A204.1 (cell line): ENCODE data around the gene MARCHF10.

Experiments
- FAIRE-seq: peaks from 2 replicates; lab custom pipeline; 2012; peaks lifted over from hg19 to GRCh38; lab: Jason Lieb, UNC

The MARCHF10 gene

DNA sequence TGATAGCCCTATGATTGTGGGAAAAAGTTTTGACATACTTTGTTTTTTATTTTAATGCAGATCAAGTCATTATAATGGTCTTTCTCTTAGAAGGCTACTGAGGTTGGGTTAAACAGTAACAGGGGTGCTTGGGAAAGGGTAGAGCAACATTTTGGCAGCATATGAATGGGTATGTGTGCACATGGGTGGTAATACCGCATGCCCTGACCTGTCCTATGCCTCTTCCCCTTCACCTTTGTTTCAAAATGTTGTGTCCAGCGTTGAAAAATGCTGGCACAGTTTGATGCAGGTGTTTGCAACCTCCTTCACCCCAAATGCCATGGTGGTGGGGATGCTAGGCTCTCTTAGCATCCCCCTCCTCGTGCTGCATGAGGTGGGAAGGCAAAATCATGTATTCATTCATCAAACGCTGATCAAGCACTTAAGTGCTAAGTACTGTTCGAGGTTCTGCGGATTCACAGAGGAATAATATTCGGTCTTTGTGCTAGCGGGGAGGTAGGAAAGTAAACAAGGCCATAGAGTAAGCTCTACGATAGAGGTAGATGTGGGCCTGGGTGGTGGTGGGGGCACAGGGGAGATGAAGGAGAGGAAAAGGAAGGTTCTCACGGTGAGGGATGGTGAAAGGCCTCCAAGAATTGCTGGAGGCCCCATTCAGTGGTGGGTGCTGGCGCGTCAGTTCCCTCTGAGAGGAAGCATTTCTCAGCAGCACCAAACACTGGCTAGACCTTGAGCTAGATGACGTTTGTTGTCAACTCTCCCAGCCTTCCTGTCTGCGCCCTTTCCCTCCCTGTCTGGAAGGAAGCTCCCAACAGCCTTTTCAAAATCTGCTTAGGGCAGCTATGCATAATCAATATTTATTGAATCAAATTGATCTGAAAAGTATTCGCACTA, 13.3 kb upstream of the MARCHF10 start:
- no peak for FAIRE-seq

DNA sequence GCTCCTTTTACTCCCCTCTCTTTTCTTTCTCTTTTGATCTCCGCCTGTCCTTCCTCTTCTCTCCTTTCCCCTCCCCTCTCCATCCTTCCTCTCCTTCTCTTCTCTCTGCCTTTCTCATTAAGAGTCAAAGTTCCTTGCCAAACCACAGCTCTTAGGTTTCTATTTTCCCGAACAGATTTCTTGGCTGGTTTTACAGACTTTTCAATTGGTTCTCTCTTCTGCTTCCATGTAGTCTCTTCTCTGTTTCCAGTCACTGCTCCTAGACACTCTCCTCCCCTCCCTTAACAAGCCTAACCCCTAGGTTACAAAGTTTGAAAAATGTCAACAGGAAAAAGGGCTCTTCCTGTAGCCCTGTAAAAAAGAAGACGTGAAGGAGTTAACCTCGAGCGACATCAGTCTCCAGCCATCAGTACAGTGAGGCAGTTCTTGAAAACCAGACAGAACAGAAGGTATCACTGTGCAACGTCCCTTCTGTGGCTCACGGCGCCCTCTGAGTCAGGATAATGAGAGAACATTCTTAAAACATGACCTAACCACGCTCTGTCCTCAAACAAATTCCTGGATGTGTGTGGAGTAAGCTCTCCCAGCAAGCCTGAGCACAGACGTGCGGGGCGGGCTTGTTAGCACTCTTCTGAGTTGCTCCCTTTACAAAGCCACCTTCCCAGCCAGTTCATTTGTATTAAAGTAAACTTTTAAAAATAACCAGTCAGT, 11.6 kb upstream of the MARCHF10 start:
- FAIRE-seq, result no peak

DNA sequence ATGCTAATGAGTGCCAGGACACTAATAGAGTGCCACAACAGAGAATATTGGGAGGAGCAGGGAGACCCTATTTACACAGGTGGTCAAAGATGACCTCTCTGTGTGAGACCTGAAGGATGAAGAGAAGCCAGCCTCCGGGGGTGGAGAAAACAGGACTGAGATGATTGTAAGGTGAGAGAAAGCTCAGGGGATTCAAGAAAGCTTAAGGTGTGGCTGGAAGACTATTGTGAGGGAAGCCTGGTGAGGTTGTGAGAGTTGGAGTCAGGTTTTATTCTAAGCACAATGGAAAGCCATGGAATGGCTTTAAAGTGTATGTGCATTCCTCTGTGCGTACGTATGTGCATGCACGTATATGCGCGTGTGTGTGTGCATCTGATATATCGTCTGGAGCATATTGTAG, 10.4 kb upstream of the MARCHF10 start:
- no peak for FAIRE-seq

DNA sequence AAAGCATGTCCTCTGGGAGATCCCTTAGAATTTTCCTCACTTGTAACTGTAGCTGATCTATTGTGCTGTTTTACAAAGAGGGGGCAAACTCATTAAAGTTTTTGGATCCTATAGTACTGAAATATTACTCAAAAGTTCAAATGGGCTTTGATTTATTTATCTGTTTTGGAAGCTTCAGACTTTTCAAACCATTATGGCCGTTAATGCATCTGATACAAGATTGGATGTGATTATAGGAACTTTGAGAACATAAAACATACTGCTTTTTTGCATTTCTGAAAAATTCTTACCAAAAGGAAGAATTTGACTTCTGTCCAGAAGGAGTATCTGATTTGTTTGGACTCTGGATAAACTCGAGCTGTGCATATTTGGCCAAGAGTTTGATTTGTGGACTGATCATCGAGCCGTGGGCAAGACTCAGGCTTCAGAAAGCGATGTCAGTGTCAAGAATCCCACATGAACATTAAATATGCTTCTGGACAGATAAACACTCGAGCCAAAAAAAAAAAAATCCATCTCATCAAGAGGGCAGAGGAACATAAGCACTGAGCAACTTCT, 8.2 kb upstream of the MARCHF10 start:
- FAIRE-seq, result no peak

DNA sequence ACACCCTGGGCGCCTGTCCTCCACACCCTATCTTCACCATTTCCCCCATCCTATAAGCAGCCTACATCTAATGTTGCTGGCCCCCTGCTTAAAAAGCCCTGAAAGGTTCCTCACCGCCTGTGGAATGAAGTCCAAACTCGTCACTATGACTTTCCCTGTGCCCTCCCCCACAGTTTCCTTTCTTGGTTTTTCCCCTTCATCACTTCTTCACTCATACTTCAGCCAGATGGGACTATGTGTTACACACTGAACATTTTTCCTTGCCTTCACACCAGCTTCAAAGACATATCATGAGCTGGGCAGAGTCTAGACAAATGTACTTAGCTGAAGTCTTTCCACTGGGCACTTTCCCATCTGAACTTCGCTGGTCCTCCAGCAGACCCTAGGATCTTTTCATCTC, 1.5 kb upstream of the MARCHF10 start:
- no peak for FAIRE-seq

DNA sequence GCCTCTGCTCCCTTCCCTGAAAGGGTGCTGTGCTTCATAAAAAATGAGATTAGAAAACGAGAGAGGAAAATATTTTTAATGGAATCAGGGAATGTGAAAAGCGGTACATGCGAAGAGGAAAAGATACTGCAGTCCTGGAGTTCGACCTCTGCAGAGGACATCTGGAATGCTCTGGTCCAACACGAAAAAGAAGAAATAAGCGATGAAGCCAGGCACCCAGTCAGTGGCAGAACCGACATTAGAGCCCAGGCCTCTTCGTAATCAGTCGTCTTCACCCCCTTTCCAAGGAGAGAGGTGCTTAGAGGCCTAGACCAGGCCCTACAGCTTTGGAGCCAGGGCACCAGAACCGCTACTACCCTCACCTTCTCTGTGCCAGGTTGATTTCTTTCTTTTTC, 459 bp upstream of the MARCHF10 start:
- FAIRE-seq, result no peak

DNA sequence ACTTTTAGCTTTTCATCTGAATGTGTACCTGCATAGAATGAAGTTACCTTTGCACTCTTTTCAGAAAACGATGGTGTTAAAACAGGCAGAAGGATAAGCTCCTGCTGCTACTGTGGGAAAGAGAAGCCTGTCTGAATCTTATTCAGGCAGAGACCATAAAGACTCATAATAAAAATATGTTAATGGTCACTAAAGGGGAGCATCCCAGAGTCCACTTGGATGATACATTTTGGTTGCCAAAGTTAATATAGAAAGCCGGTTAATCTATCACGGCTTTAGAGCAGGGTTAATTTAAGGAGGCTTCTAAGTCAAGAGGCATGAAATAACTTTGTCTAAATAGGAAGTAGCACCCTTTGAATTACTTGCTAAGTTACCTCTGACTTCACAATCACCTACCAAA, 2.9 kb downstream of the MARCHF10 start:
- no peak for FAIRE-seq

DNA sequence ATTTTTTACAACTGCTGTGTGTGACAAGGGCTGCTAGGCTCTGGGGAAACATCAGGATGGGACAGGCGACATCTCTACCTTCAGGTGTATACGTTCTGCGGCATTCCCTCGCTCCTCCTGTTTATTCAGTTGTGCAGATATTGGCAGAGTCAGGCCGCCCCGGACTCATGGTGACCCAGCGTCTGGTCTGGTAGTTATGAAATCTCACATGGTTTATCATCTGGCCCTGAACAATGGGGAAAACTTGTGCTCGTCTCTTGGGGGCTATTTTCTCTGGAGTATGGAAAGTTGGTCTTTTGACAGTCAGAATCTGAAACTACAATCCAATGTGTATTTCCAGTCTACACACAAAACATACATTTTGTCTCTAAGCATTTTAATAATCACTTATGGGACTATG, 3.3 kb downstream of the MARCHF10 start:
- no peak for FAIRE-seq

DNA sequence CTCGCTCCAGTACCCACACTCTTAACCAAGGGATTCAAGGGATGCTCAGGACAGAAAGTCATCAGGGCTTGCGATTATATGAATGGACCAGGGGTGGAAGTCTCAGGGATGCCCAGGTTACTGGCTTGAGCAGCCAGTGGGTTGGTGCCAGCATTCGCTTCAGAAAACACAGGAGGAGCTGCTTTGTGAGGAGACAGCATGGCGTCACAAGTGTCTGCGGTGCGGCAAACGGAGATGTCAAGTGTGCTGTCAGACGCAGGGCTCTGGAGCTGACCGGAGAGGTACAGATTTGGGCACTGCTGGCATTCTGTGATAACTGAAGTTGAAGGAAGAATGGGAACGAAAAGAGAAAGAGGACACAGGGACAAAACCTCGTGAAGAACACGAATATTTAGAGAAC, 4.1 kb downstream of the MARCHF10 start:
- no peak for FAIRE-seq

DNA sequence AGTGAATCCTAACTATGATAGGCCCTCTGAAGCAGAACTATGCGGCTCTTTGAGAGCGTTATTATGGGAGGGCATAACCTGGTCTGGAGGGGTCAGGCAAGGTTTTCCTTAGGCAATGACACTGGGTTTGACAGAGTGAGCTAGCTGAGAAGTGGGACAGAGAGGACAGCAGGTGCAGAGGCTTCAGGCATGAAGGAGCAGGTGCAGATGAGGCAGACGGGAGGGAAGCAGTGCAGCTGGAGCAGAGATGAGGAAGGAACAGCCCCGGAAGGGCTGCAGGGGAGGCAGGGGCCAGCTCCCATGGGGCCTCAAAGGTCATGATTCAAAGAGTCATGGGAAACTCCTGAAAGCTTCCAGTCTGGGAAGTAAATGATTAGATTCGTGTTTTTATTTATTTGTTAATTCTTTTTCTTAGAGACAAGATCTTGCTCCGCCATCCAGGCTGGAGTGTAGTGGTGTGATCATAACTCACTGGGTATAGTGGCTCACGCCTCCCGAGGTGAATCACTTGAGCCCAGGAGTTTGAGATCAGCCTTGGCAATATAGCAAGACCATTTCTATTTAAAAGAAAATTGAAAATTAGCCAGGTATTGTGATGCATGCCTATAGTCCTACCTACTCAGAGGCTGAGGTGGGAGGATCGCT, 5.4 kb downstream of the MARCHF10 start:
- no peak for FAIRE-seq

DNA sequence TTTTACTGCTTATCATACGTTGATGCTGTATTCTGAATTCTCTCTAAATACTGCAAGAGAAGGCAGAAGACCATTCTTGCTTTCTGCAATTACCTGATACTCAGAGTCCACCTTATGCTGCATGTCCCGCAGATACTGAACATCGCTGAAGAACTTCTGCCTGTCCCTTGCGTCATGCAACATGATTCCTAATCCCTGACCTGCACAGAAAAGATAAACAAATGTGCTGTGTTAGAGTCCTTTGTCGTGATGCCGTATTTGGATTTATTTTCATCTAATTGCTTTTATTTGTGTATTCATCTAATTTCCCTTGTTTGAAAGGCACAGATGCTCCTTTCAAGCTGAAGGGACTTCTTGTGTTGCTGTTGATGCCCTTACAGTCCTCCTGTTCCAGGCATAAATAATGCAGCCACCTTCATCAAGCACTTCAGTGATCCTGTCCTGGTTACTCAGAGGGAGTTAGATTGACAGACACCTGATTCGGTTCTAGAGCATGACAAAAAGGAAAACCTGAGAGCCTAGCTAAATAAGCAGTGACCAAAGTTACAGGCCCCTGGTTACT, 6.5 kb downstream of the MARCHF10 start:
- no peak for FAIRE-seq

DNA sequence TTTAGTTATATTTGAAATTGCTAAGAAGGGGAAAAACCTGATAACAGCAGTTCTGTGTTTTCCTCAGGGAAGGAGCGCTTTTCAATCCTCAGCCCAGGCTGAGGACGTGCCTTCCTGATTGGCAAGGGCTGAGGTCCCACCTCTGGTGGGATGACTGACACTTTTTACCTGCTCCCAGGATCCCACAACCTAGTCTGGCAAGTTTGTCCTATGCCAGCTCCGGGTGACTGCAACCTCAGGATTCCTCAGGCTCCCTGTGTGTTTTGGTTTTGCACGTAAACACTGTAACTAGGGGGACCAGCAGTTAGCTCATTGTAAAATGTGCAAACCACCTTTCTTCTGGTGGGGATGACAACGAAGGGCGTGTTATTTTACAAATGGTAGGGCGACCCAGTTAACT, 7.5 kb downstream of the MARCHF10 start:
- no peak for FAIRE-seq

DNA sequence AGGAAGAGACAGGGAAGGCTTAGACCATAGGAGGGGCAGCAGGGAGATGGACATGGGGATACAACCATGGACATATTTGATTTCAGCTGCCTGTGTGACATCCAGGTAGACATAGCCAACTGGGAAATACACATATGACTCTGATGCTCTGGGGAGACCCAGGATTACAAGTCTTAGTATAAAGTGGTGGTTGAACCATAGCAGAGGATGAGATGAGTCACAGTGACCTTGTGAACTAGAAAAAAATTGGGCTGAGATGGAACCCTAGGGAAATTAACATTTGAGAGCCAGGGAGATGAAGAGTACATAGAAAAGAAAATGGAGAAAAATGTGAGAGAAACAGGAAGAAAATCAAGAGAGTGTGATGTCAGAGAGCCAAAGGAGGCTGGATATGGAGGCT, 10.2 kb downstream of the MARCHF10 start:
- FAIRE-seq, result no peak

DNA sequence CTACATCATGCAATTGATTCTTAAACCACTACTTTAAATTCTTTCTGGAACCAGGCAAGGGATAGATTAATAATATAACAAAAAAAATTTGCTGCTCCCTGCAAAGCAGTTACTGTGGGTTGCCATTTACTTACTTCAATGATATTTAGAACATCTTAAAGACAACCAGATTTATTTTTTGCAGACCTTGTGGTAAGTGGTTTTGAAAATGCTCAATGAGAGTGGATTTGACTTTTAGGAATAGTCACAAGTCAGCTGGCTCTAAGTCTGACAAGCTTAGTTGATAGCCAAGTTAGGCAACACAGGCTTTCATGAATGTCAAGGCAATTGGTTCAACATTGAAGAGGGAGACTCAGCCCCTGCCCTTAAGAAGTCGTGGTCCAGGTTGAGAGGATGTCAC, 11.8 kb downstream of the MARCHF10 start:
- no peak for FAIRE-seq

DNA sequence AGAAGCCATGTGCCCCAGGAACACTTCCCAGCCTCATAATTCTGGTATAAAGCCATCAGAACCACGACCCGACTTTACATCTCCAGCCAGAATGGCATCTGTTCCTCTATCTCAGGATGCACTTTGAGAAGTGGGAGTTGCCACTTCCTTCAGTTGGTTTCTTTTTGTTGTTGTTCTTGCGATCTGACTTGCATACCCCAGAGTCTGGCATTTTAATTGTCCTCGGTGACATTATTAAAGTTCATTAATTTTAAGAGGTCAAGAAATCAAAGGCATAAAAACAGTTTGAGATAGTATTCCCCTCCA, 13.5 kb downstream of the MARCHF10 start:
- FAIRE-seq, result no peak

DNA sequence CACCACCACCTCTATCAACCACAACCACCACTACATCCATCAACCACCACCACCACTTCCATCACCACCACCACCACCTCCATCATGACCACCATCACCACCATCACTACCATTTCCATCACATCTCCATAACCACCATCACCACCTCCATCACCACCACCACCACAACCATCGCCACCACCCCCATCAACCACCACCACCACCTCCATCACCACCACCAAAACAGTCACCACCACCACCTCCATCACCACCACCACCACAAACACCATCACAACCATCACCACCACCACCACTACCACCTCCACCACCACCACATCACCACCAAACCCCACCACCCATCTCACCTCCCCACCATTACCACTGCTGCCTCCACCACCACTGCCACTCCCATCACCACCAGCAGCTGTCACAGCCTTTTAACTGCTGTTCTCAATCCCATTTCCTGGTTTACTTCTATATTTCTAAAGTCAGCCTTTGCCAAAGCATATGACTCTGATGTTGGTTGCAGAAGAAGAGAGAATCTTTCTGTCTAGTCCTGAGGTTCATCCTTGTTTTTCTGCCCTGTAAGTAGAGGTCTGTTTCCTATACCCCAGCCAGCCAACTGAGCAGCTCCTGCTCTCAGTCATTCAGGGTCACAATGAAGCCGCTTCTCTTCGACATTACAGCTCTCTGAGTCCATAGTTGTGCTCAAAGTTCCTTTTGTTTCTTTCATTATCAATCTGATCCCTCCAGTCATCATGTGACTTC, 14.0 kb downstream of the MARCHF10 start:
- no peak for FAIRE-seq

DNA sequence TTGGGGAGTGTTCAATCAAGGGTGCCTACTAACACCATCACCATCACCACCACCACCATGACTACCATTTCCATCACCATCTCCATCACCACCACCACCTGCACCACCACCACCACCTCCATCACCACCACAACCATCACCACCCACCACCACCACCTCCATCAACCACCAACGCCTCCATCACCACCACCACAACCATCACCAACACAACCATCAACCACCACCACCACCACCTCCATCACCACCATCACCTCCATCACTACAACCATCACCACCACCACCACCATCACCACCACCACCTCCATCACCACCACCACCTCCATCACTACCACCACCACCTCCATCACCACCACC, 15.7 kb downstream of the MARCHF10 start:
- FAIRE-seq, result no peak

DNA sequence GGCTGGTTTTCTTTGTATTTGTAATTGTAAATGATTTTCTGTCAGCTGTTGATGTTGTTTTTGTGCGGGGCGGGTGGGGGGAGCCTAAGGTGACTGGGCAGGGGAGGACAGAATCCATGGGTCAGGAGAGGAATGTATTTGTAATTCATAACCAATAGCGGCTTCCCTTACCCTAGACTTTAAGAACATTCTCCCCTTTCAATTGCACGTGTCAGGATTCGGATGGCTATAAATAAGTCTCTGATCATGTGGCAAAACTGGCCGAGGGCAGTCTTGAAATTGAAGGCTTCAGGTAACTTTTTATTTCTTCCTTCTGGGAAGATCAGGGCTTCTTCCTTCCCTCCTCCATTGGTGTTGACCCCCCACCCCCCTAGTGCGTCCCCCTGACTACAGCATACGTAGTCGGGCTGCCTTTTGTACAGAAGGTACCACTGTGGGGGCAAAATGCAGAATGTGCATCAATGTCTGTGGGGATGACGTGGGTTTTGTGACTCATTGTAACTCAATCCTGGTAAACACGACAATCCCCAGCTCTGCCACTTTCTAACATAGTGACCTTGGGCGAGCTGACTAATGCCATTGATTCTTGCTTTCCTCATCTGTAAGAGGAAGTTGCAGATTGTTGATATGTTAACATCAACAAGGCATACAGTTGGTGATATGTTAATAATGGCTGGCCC, 16.2 kb downstream of the MARCHF10 start:
- no peak for FAIRE-seq

DNA sequence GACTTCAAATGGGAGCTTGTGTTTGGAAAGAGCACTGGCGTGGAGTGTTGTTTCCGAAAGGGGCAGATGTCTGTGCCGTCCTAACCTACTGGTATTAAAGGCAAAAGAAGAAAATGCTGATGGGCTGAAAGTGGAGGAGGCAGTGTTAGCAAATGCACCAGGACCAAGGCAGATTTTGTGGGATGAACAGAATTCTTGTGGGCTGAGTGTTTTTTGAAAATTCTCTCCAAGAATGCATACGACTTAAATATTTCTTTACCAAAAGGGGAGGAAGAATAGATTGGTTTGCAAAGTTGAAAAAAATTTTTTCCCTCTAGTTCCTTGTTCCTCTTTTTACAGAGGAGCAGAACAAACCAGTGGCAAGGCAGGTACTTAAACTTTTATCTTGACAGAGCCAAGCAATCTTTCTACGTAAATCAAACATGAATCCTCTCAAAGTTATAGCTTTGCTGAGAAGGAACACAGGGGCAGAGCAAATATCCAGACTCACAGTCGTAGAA, 16.8 kb downstream of the MARCHF10 start:
- FAIRE-seq, result no peak

DNA sequence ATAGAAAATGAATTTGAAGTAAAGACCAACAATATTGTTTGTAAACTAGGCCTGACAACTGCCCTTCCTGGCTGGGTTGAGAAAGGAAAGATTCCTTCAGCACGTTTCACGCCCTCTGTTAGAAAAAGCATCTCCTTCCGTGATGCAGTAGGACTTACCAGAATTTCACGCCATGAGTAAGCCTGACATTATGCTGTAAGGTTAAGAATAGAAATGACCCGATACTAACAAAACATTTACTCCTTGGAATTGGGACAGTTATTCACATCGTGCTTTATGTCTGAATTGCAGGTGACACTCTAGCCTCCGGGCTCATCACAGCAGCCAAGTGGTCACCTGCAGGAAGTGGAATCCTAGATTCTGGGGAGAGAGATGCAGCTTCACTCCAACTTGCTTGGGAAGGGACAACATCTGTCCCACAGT, 17.5 kb downstream of the MARCHF10 start:
- FAIRE-seq, result no peak

DNA sequence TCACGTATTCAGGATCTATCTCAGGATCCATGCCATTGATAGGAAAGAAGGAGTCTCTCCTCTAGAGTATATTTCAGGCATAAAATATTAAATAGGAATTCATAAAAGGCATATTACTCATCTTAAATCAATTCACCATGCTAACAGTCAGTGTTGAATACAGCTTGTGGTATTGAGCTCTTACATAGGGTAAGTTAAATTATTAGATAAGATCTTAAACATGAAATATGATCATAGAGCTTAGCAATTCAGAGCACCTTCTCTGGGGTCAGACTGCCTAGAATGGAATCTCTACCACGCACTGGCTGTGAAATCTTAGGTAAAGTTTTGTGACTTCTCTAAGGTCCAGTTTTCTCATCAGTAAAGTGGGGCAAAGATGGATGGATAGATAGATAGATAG, 20.7 kb downstream of the MARCHF10 start:
- no peak for FAIRE-seq
